Right lobe of liver (tissue), 6 donors: ENCODE measurements around the gene ATP7B. TPM values are rescaled to one million over a fixed set of nuclear protein-coding genes. Genes with fewer than 3 reads are reported as not detected.
A peak's percentile ranks its signal among the peaks of the same experiment; 100 is the strongest.

Experiments used
- ATAC-seq, 4 donors: fragments of 200-7000 bp; cut with Tn5 transposase; one replicate each; pipeline ENCODE4 v1.9.1; 2020; ENCODE audit warnings: mild to moderate bottlenecking in 4 of 4, moderate library complexity in 4 of 4
- DNase-seq, 3 donors: peaks; one replicate each; pipeline ENCODE4 v3.0.0-alpha.2; 2020
- H3K27ac ChIP-seq, 3 donors: fragments of 200-600 bp; one replicate each; pipeline ENCODE4 v1.8.0; 2022
- H3K27me3 ChIP-seq, 2 donors: fragments of 200-600 bp; one replicate each; pipeline ENCODE4 v1.8.0; 2022
- H3K36me3 ChIP-seq, 4 donors: fragments of 200-600 bp; sonication (generic) in 1 of 4; one replicate each; pipeline versions ENCODE4 v1.5.1 to v1.8.0; 2017 to 2022; ENCODE audit warnings: control low read depth in 1 of 4
- H3K4me1 ChIP-seq, 4 donors: fragments of 200-600 bp; sonication (generic) in 1 of 4; one replicate each; pipeline versions ENCODE4 v1.5.1 to v1.8.0; 2017 to 2022; ENCODE audit warnings: control low read depth in 1 of 4
- H3K4me3 ChIP-seq, 3 donors: fragments of 200-600 bp; one replicate each; pipeline ENCODE4 v1.8.0; 2022
- H3K9me3 ChIP-seq, 4 donors: fragments of 200-600 bp; sonication (generic) in 1 of 4; one replicate each; pipeline versions ENCODE4 v1.5.1 to v1.8.0; 2017 to 2022; ENCODE audit warnings: control low read depth in 1 of 4
- POLR2A ChIP-seq: fragments of 450-650 bp; IDR thresholded peaks from one replicate; pipeline ENCODE4 v1.6.1; 2017; ENCODE audit warnings: antibody characterized with exemption, mild to moderate bottlenecking
- WGBS: methylation state at CpG from one replicate; pipeline ENCODE4 v1.1.6; 2018; ENCODE audit warnings: low coverage, low lambda C conversion rate; ENCODE audit not compliant: insufficient coverage; ENCODE audit errors: missing lambda C conversion rate; 5-methylcytosine and 5-hydroxymethylcytosine counted together
- intact Hi-C, 2 donors: fragments of 100-400 bp; cut with DNase I; formaldehyde crosslinking; loops; one replicate each; pipeline versions ENCODE4 v1.11.2 to v1.14.1; 2022
- total RNA-seq, 6 experiments: library from RNA; depleted of rRNA in 2 of 6; stranded (reverse); fragments of >200 nt in 2 of 6; fragmentation: NEBNext Ultra II Directional in 3 of 6; extraction: Animal tissue kit (Norgen Biotek cat#: 25700) in 3 of 6; gene quantifications; one replicate each; pipeline versions ENCODE4 v1.1.0 to v1.2.4, GENCODE V29; 2016 to 2023
- TF ChIP-seq, protein P1 (sequence below), 4 donors: fragments of 200-600 bp in 3 of 4; fragments of 450-650 bp in 1 of 4; IDR thresholded peaks; one replicate each; pipeline versions ENCODE4 v1.5.1 to v1.8.0; 2016 to 2022; ENCODE audit warnings: antibody characterized with exemption in 4 of 4, mild to moderate bottlenecking in 2 of 4
- donor health status: DM: no; HTN: yes; CAD: no.
- donor health status: DM: no; HTN: no; CAD: no.
- donor health status: DM: no; HTN: no; CAD: no.
- donor health status: DM: no; HTN: yes; CAD: no.
- donor health status: DM: no; HTN: yes; CAD: no.

The ATP7B gene
- total RNA-seq, 6 experiments from 2014 or later, result 17.1 to 27.6 (median 21.6) TPM

GRCh38 chr13:52047463-52047862, 36.2 kb upstream of the ATP7B start:
- no peak for DNase-seq

DNA sequence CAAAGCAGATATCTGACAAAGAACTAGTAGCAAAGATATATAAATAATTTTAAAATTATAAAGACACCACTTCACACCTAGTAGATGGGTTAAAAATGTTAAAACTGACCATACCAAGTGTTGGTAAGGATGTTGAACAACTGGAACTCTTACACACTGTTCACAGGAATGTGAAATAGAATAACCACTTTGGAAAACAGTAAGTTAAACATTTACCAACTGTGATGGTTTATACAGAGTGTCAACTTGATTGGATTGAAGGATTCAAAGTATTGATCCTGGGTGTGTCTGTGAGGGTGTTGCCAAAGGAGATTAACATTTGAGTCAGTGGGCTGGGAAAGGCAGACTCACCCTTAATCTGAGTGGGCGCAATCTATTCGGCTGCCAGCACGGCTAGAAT, 32.4 kb upstream of the ATP7B start:
- H3K27ac ChIP-seq, result no peak overlapping the region
- H3K9me3 ChIP-seq, result no peaks in the 10 kb centered on the region
- no peaks in the 10 kb centered on the region for H3K36me3 ChIP-seq
- peaks cover 0 to 4% (median 0%) of the 10 kb centered on the region in 4 donors for H3K4me1 ChIP-seq
- H3K27me3 ChIP-seq, result no peaks in the 10 kb centered on the region
- H3K4me3 ChIP-seq, result no peak overlapping the region
- TF ChIP-seq, protein P1, sequence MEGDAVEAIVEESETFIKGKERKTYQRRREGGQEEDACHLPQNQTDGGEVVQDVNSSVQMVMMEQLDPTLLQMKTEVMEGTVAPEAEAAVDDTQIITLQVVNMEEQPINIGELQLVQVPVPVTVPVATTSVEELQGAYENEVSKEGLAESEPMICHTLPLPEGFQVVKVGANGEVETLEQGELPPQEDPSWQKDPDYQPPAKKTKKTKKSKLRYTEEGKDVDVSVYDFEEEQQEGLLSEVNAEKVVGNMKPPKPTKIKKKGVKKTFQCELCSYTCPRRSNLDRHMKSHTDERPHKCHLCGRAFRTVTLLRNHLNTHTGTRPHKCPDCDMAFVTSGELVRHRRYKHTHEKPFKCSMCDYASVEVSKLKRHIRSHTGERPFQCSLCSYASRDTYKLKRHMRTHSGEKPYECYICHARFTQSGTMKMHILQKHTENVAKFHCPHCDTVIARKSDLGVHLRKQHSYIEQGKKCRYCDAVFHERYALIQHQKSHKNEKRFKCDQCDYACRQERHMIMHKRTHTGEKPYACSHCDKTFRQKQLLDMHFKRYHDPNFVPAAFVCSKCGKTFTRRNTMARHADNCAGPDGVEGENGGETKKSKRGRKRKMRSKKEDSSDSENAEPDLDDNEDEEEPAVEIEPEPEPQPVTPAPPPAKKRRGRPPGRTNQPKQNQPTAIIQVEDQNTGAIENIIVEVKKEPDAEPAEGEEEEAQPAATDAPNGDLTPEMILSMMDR (IDR thresholded peaks at IDR 0.05), result no peak
- no peak for TF ChIP-seq POLR2A
- ATAC-seq, result peak in 3 of 4 donors; percentile 48 to 67 (median 54)
- no peak for DNase-seq
- WGBS, result 85% methylated on average over 3 of the region's 3 CpGs
- intact Hi-C loops, result no loop called here

More at GRCh38 chr13:52047463-52047862, 36.2 kb upstream of the ATP7B start:
- no peak for ATAC-seq
- 92% methylated on average over 2 of the region's 3 CpGs for WGBS
- no peaks in the 10 kb centered on the region for H3K9me3 ChIP-seq
- H3K27me3 ChIP-seq, result no peaks in the 10 kb centered on the region
- intact Hi-C loops, result no loop called here
- H3K4me3 ChIP-seq, result no peak overlapping the region
- TF ChIP-seq, protein P1 (IDR thresholded peaks at IDR 0.05), result no peak
- no peak for TF ChIP-seq POLR2A
- peaks cover 0 to 4% (median 0%) of the 10 kb centered on the region in 4 donors for H3K4me1 ChIP-seq
- H3K27ac ChIP-seq, result no peak overlapping the region
- H3K36me3 ChIP-seq, result no peaks in the 10 kb centered on the region

DNA sequence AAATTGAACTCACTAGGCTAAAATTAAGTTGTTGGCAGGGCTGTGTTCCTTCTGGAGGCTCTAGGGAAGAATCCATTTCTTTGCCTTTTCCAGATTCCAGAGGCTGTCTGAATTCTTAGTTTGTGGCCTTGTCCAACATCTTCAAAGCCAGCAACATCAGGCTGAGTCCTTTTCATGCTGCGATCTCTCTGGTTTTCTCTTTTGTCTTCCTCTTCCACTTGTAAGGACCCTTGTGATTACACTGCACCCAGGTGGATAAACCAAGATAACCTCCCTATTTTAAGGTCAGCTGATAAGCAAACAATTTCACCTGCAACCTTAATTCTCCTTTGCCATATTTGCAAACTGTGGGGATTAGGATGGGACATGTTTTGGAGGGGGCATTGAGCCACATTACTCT, 24.8 kb upstream of the ATP7B start:
- no peak overlapping the region for H3K27ac ChIP-seq
- DNase-seq (no peak), ATAC-seq (no peak)
- H3K4me3 ChIP-seq, result no peak overlapping the region
- WGBS, result 82% methylated on average over 1 of the region's 1 CpG
- H3K27me3 ChIP-seq, result no peaks in the 10 kb centered on the region
- no peaks in the 10 kb centered on the region for H3K36me3 ChIP-seq
- intact Hi-C loops, result no loop called here
- TF ChIP-seq POLR2A, result no peak
- TF ChIP-seq, protein P1 (IDR thresholded peaks at IDR 0.05), result no peak
- H3K4me1 ChIP-seq, result no peaks in the 10 kb centered on the region
- no peaks in the 10 kb centered on the region for H3K9me3 ChIP-seq

DNA sequence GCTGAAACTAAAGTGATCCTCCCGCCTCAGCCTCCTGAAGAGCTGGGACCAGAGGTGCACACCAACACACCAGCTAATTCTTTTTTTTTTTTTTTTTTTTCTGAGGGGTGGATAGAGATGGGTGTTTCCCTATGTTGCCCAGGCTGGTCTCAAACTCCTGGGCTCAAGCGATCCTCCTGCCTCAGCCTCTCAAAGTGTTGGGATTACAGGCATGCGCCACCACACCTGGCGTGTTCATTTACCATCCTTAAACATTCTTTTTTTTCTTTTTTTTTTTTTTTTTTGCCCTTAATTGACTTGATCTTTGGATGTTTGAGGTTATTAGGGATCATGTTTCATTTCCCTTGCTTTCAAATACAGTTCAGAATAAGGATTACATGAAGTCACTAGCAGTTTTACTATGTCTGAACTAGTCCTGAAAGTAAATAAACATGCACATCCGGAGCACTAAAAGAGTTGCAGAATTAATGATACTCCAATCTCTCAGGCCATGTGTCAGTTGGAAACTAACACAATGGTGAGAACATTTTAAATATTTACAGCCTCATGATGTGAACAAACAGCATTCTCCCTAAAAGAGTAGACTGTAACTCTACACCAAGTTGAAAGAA, 23.5 kb upstream of the ATP7B start:
- TF ChIP-seq, protein P1 (IDR thresholded peaks at IDR 0.05), result no peak
- no peak for TF ChIP-seq POLR2A
- 84% methylated on average over 5 of the region's 5 CpGs for WGBS
- Histone ChIP-seq H3K36me3 (no peaks in the 10 kb centered on the region), H3K4me3 (no peak overlapping the region), H3K27ac (no peak overlapping the region), H3K9me3 (no peaks in the 10 kb centered on the region), H3K4me1 (no peaks in the 10 kb centered on the region), H3K27me3 (no peaks in the 10 kb centered on the region)
- intact Hi-C loops, result no loop called here
- ATAC-seq, result no peak
- DNase-seq, result no peak
